Retinal pigment epithelial cell (primary cell): ENCODE data around the gene PRKCB.
"Not testable (repeated sequence)": the region's sequence is repeated elsewhere in the genome, so short reads cannot be mapped to it uniquely, and the experiment has no call there.

Experiments used
- DNase-seq: peaks from one replicate; pipeline ENCODE4 v3.0.0-alpha.2; 2010; ENCODE audit warnings: low read depth
- H3K4me3 ChIP-seq: 2 replicates; pipeline ENCODE4 v1.5.1; 2011; ENCODE audit warnings: mild to moderate bottlenecking, low read length, control low read depth, moderate library complexity
- TF ChIP-seq, protein P1 (sequence below): conservative IDR thresholded peaks from 2 replicates; pipeline ENCODE4 v1.5.1; 2011; ENCODE audit warnings: low read depth, low read length, control low read depth, inconsistent platforms

Gene PRKCB

DNA sequence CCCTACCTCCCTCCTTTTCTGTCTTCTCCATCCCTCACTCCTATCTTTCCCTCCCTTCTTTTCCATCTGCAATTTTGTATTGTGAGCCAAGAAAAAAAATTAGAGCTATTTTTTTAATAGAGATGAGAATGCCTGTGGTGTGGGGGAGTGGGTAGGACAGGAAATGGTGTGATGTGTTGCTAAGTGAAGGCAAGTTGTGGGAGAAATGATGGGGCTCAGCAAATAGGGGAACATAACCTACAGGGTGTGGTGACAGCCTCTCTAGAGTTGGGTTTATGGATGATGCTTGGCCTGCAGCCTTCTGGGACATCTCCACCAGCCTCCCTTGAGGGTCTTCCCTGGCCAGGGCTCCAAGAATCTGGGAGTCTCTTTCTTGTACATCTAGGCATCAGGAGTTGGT, 257.3 kb downstream of the PRKCB start:
- TF ChIP-seq, protein P1, sequence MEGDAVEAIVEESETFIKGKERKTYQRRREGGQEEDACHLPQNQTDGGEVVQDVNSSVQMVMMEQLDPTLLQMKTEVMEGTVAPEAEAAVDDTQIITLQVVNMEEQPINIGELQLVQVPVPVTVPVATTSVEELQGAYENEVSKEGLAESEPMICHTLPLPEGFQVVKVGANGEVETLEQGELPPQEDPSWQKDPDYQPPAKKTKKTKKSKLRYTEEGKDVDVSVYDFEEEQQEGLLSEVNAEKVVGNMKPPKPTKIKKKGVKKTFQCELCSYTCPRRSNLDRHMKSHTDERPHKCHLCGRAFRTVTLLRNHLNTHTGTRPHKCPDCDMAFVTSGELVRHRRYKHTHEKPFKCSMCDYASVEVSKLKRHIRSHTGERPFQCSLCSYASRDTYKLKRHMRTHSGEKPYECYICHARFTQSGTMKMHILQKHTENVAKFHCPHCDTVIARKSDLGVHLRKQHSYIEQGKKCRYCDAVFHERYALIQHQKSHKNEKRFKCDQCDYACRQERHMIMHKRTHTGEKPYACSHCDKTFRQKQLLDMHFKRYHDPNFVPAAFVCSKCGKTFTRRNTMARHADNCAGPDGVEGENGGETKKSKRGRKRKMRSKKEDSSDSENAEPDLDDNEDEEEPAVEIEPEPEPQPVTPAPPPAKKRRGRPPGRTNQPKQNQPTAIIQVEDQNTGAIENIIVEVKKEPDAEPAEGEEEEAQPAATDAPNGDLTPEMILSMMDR, result no peak
- DNase-seq, result no peak
- H3K4me3 ChIP-seq, result no peak overlapping the region

DNA sequence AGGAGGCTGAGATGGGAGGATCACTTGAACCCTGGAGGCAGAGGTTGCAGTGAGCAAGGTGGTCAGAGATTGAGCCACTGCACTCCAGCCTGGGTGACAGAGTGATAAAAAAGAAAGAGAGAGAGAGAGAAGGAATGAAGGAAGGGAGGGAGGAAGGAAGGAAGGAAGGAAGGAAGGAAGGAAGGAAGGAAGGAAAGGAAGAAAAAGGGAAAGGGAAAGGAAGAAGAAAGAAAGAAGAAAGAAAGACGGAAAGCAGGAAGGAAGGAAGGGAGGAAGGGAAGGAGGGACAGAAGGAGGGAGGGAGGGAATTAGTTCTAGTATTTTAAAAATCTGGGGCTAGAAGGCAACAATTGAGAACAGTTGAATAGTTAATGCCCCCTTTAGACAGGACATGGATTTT, 258.9 kb downstream of the PRKCB start:
- TF ChIP-seq, protein P1, result no peak
- DNase-seq, result no peak
- no peak overlapping the region for H3K4me3 ChIP-seq

DNA sequence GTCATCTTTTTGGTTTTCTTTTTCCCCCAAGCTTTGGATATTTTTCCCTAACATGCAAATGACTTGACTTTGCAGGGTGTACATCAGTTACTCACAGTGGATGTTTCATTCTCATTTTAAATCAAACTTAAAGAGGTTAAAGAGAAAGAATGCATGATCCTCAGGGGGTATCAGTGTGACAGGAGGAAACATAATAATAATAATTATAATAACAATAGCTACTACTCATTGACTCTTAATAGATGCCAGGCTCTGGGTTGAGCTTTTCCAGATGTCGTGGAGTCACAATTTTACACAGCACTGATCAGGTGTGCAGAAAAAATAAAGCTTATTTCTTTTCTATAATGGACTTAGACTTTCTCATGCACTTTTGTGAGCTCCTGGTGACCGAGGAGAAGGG, 263.1 kb downstream of the PRKCB start:
- TF ChIP-seq, protein P1, result no peak
- no peak overlapping the region for H3K4me3 ChIP-seq
- no peak for DNase-seq

DNA sequence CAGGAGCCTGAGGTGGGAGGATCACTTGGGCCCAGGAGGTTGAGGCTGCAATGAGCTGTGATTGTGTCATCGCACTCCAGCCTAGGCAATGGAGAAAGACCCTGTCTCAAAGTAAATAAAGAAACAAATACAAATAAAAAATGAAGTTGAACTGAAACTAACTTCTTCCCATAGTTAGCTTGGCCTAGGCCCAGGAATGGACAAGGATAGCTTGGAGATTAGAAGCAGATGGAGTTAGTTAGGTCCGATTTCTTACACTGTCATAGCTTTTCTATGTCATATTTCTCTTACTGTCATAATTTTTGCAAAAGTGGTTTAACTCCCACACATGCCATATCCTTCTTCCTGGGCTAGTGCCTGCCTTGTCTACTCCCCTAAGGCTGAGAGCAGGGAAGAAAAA, 265.6 kb downstream of the PRKCB start:
- DNase-seq, result no peak
- TF ChIP-seq, protein P1, result no peak
- H3K4me3 ChIP-seq, result no peak overlapping the region

DNA sequence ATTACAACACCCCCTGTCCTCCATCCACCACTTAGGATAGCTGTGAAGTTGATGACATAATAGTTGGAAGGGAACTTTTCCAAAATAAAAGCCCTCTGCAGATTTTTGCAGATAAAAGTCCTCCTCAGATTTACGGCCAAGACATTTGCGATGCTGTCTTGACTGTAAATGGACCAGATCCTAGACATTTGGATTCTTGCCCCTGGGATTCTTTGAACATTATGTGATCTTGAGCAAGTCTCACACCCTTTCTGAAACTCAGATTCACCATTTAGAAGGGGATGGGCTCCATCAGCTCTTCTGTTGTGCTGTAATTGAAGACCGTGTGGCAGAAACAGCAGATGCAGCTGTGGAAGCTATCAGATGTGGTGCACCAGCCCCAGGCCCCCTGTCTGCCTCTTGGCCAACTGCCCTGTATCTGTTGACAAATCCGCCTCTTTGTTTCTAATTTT, 266.5 kb downstream of the PRKCB start:
- DNase-seq, result no peak
- TF ChIP-seq, protein P1, result no peak
- no peak overlapping the region for H3K4me3 ChIP-seq

DNA sequence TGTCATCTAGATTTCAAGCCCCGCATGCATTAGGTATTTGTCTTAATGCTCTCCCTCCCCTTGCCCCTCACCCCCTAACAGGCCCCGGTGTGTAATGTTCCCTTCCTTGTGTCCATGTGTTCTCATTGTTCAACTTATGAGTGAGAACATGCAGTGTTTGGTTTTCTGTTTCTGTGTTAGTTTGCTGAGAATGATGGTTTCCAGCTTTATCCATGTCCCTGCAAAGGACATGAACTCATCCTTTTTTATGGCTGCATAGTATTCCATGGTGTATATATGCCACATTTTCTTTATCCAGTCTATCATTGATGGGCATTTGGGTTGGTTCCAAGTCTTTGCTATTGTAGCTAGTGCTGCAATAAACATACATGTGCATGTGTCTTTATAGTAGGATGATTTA, 269.7 kb downstream of the PRKCB start:
- DNase-seq, H3K4me3 ChIP-seq: not testable (repeated sequence)

DNA sequence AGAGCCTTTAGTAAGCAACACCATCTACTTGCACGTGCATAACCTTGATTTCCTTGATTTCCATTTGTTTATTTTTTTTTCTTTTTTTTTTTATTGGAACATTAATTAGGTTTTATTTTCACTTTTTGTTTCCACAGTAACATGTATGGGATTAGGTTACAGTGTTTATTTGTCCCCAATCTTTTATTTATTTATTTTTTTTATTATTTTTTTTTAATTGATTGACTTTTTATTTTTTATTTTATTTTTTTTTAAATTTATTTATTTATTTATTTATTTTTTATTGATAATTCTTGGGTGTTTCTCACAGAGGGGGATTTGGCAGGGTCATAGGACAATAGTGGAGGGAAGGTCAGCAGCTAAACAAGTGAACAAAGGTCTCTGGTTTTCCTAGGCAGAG, 272.3 kb downstream of the PRKCB start:
- not testable (repeated sequence) for DNase-seq, H3K4me3 ChIP-seq

DNA sequence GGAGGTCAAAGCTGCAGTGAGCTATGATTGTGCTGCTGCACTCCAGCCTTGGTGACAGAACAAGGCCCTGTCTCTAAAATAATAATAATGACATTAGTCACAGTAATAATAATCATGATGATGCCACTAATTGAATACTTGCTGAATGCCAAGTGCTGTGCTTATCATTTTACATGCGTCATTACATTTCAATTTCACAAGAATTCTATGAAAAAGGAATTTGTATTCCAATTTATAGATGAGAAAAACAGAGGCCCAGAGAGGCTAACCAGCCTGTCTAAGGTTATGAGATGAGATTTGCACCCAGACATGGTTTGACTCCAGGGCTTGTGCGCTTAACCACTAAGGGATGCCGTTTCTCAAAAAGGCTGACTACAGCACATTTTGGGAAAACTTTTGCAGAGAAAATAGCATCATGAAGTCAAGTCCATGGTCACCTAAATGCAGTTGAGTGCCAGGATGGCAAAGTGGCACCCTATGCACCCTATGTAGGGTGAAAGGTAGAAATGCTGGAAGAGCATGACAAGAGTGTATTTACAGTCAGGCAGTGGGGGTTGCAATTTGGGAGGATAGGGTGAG, 276.0 kb downstream of the PRKCB start:
- TF ChIP-seq, protein P1, result no peak
- H3K4me3 ChIP-seq, result no peak overlapping the region
- no peak for DNase-seq
